HFFc6 (cell line): Measurements from ENCODE around the gene TREML4. TPM values are rescaled to one million over a fixed set of nuclear protein-coding genes. Genes with fewer than 3 reads are reported as not detected.

Source experiments
- DNase-seq: peaks from one replicate; pipeline ENCODE4 v3.0.0-alpha.2; 2018
- H3K27ac Mint-ChIP-seq: 2 replicates; pipeline ENCODE4 v1.8.0; 2020; ENCODE audit warnings: mild to moderate bottlenecking, mixed read lengths
- H3K27me3 Mint-ChIP-seq: 2 replicates; pipeline ENCODE4 v1.8.0; 2021; ENCODE audit warnings: mild to moderate bottlenecking, moderate library complexity, mixed read lengths; ENCODE audit not compliant: insufficient read depth
- H3K36me3 Mint-ChIP-seq: 2 replicates; pipeline ENCODE4 v1.8.0; 2021; ENCODE audit warnings: low read depth, mixed read lengths
- H3K4me1 Mint-ChIP-seq: 2 replicates; pipeline ENCODE4 v1.8.0; 2020; ENCODE audit warnings: low read depth, mixed read lengths
- H3K4me3 Mint-ChIP-seq: 2 replicates; pipeline ENCODE4 v1.8.0; 2020; ENCODE audit warnings: mild to moderate bottlenecking, moderate library complexity, mixed read lengths
- H3K9me3 Mint-ChIP-seq: 2 replicates; pipeline ENCODE4 v1.8.0; 2020; ENCODE audit warnings: mild to moderate bottlenecking, mixed read lengths
- CTCF ChIP-seq: fragments of 200-600 bp; sonication (generic); IDR thresholded peaks from 2 replicates; pipeline ENCODE4 v1.5.0; 2021; ENCODE audit warnings: antibody characterized with exemption, mild to moderate bottlenecking
- total RNA-seq, 6 experiments: library from RNA; stranded (reverse); fragmentation: NEBNext Ultra II Directional; extraction: Animal tissue kit (Norgen Biotek cat#: 25700); gene quantifications; 2 replicates in 1 of 6; 3 replicates in 5 of 6; pipeline ENCODE4 v1.2.3, GENCODE V29; 2021

The TREML4 gene
- total RNA-seq, 6 experiments from 2014 or later: not detected

GRCh38 chr6:41200296-41200900, 27.8 kb upstream of the TREML4 start:
- Mint-ChIP-seq H3K9me3 (no peaks in the 10 kb centered on the region), H3K27ac (no peak overlapping the region), H3K4me1 (no peaks in the 10 kb centered on the region), H3K36me3 (no peaks in the 10 kb centered on the region), H3K27me3 (peaks cover 32% of the 10 kb centered on the region), H3K4me3 (no peak overlapping the region)
- DNase-seq: no peak
- no peak for TF ChIP-seq CTCF

GRCh38 chr6:41200901-41201763, 27.0 kb upstream of the TREML4 start, which contains the start of gene TREML2:
Gene TREML2 (minus strand): TSS chr6:41201149. CDS start chr6:41201008, 141 bp downstream.
- Mint-ChIP-seq H3K9me3 (no peaks in the 10 kb centered on the region), H3K27ac (no peak within 1 kb of the TSS), H3K36me3 (no peaks in the 10 kb centered on the region), H3K4me1 (no peaks in the 10 kb centered on the region), H3K4me3 (no peak within 1 kb of the TSS), H3K27me3 (peaks cover 33% of the 10 kb centered on the region)
- DNase-seq: no peak
- TF ChIP-seq CTCF: no peak

- Mint-ChIP-seq H3K36me3 (no peaks in the 10 kb centered on the region), H3K9me3 (no peaks in the 10 kb centered on the region), H3K4me3 (no peak overlapping the region), H3K4me1 (no peaks in the 10 kb centered on the region), H3K27me3 (peaks cover 32% of the 10 kb centered on the region), H3K27ac (no peak overlapping the region)
- TF ChIP-seq CTCF: no peak
- no peak for DNase-seq
Observed at GRCh38 chr6:41201764-41202173, 26.4 kb upstream of the TREML4 start.

GRCh38 chr6:41204156-41204555, 24.0 kb upstream of the TREML4 start:
- H3K4me3 Mint-ChIP-seq: no peak overlapping the region
- H3K36me3 Mint-ChIP-seq: no peaks in the 10 kb centered on the region
- no peak overlapping the region for H3K27ac Mint-ChIP-seq
- peaks cover 29% of the 10 kb centered on the region for H3K27me3 Mint-ChIP-seq
- H3K4me1 Mint-ChIP-seq: no peaks in the 10 kb centered on the region
- no peak for DNase-seq
- H3K9me3 Mint-ChIP-seq: no peaks in the 10 kb centered on the region
- no peak for TF ChIP-seq CTCF

GRCh38 chr6:41208439-41209106, 19.6 kb upstream of the TREML4 start:
- Mint-ChIP-seq H3K36me3 (no peaks in the 10 kb centered on the region), H3K4me1 (no peaks in the 10 kb centered on the region), H3K27me3 (peaks cover 11% of the 10 kb centered on the region), H3K4me3 (no peak overlapping the region), H3K9me3 (no peaks in the 10 kb centered on the region), H3K27ac (no peak overlapping the region)
- no peak for DNase-seq
- TF ChIP-seq CTCF: no peak
